HG02884 (cell line): ENCODE data around the gene AWAT2.

Source experiments
- ATAC-seq: cut with Tn5 transposase; IDR thresholded peaks from one replicate; pipeline ENCODE4 v1.9.1; 2021; ENCODE audit warnings: mild to moderate bottlenecking, moderate library complexity; ENCODE audit not compliant: unreplicated experiment

AWAT2 gene

GRCh38 chrX:70042399-70043371, 7.1 kb downstream of the AWAT2 start:
- ATAC-seq = no peak

- ATAC-seq = no peak
Observed at GRCh38 chrX:70041993-70042392, 7.7 kb downstream of the AWAT2 start.

GRCh38 chrX:70039758-70040157, 10.0 kb downstream of the AWAT2 start:
- no peak for ATAC-seq

- ATAC-seq = no peak
Observed at GRCh38 chrX:70038951-70039350, 10.8 kb downstream of the AWAT2 start.

- no peak for ATAC-seq
Observed at GRCh38 chrX:70038515-70038914, 11.2 kb downstream of the AWAT2 start.

- no peak for ATAC-seq
Observed at GRCh38 chrX:70034646-70035045, 15.1 kb downstream of the AWAT2 start.

GRCh38 chrX:70033348-70034051, 16.2 kb downstream of the AWAT2 start:
- ATAC-seq = peak; percentile 60

- ATAC-seq = no peak
Observed at GRCh38 chrX:70032792-70033191, 16.9 kb downstream of the AWAT2 start.

GRCh38 chrX:70030301-70030767, 19.4 kb downstream of the AWAT2 start:
- ATAC-seq = peak; percentile 69

GRCh38 chrX:70029863-70030262, 19.9 kb downstream of the AWAT2 start:
- no peak for ATAC-seq

- no peak for ATAC-seq
Observed at GRCh38 chrX:70026851-70027200, 22.9 kb downstream of the AWAT2 start.

GRCh38 chrX:70026112-70026850, 23.5 kb downstream of the AWAT2 start:
- no peak for ATAC-seq

- no peak for ATAC-seq
Observed at GRCh38 chrX:70025464-70025863, 24.3 kb downstream of the AWAT2 start.

GRCh38 chrX:70022616-70023015, 27.1 kb downstream of the AWAT2 start:
- no peak for ATAC-seq

GRCh38 chrX:70016513-70016912, 33.2 kb downstream of the AWAT2 start:
- no peak for ATAC-seq

GRCh38 chrX:70013466-70014381, 36.0 kb downstream of the AWAT2 start:
- no peak for ATAC-seq

- no peak for ATAC-seq
Observed at GRCh38 chrX:70012756-70013155, 37.0 kb downstream of the AWAT2 start.

- ATAC-seq = no peak
Observed at GRCh38 chrX:70009970-70010369, 39.8 kb downstream of the AWAT2 start.

- ATAC-seq = no peak
Observed at GRCh38 chrX:70009049-70009448, 40.7 kb downstream of the AWAT2 start.

GRCh38 chrX:70007946-70008345, 41.8 kb downstream of the AWAT2 start:
- no peak for ATAC-seq
